ENCODE data around the gene CACNA1H. TPM values are rescaled to one million over a fixed set of nuclear protein-coding genes. Genes with fewer than 3 reads are reported as not detected.

The CACNA1H gene
- total RNA-seq, 1 donor from 2014 or later, result 6.7 TPM

GRCh38 chr16:1123525-1124230 lies 29.2 kb upstream of the CACNA1H start:
- TF ChIP-seq CTCF (IDR thresholded peaks at IDR 0.05; ENCODE audit: insufficient read depth, low read length, poor library complexity, severe bottlenecking), result no peak

GRCh38 chr16:1124291-1124690 lies 28.6 kb upstream of the CACNA1H start:
- Histone ChIP-seq H3K36me3 (ENCODE audit: control insufficient read depth, insufficient read depth, low read length) (no peaks in the 10 kb centered on the region), H3K4me3 (ENCODE audit: low read depth, low read length) (no peak overlapping the region), H3K27me3 (ENCODE audit: control insufficient read depth, insufficient read depth, low read length) (peaks cover 34% of the 10 kb centered on the region)
- no peak for DNase-seq (ENCODE audit: low read depth)
- no peak for TF ChIP-seq CTCF (IDR thresholded peaks at IDR 0.05; ENCODE audit: insufficient read depth, low read length, poor library complexity, severe bottlenecking)

More at GRCh38 chr16:1123525-1124230, 29.2 kb upstream of the CACNA1H start:
- H3K27me3 ChIP-seq (ENCODE audit: control insufficient read depth, insufficient read depth, low read length), result peaks cover 36% of the 10 kb centered on the region
- DNase-seq (ENCODE audit: low read depth), result no peak
- H3K4me3 ChIP-seq (ENCODE audit: low read depth, low read length), result no peak overlapping the region
- no peaks in the 10 kb centered on the region for H3K36me3 ChIP-seq (ENCODE audit: control insufficient read depth, insufficient read depth, low read length)

- Histone ChIP-seq H3K36me3 (ENCODE audit: control insufficient read depth, insufficient read depth, low read length) (no peaks in the 10 kb centered on the region), H3K4me3 (ENCODE audit: low read depth, low read length) (no peak overlapping the region), H3K27me3 (ENCODE audit: control insufficient read depth, insufficient read depth, low read length) (peaks cover 33% of the 10 kb centered on the region)
- DNase-seq (ENCODE audit: low read depth), result no peak
- no peak for TF ChIP-seq CTCF (IDR thresholded peaks at IDR 0.05; ENCODE audit: insufficient read depth, low read length, poor library complexity, severe bottlenecking)
Measured at GRCh38 chr16:1124795-1125194, 28.1 kb upstream of the CACNA1H start.

GRCh38 chr16:1125471-1125870 lies 27.4 kb upstream of the CACNA1H start:
- peaks cover 27% of the 10 kb centered on the region for H3K27me3 ChIP-seq (ENCODE audit: control insufficient read depth, insufficient read depth, low read length)

GRCh38 chr16:1126044-1126443 lies 26.9 kb upstream of the CACNA1H start:
- Histone ChIP-seq H3K36me3 (ENCODE audit: control insufficient read depth, insufficient read depth, low read length) (no peaks in the 10 kb centered on the region), H3K27me3 (ENCODE audit: control insufficient read depth, insufficient read depth, low read length) (peaks cover 23% of the 10 kb centered on the region), H3K4me3 (ENCODE audit: low read depth, low read length) (no peak overlapping the region)
- TF ChIP-seq CTCF (IDR thresholded peaks at IDR 0.05; ENCODE audit: insufficient read depth, low read length, poor library complexity, severe bottlenecking), result no peak
- DNase-seq (ENCODE audit: low read depth), result no peak

More at GRCh38 chr16:1125471-1125870, 27.4 kb upstream of the CACNA1H start:
- DNase-seq (ENCODE audit: low read depth), result no peak
- no peak for TF ChIP-seq CTCF (IDR thresholded peaks at IDR 0.05; ENCODE audit: insufficient read depth, low read length, poor library complexity, severe bottlenecking)
- Histone ChIP-seq H3K36me3 (ENCODE audit: control insufficient read depth, insufficient read depth, low read length) (no peaks in the 10 kb centered on the region), H3K4me3 (ENCODE audit: low read depth, low read length) (no peak overlapping the region)

- no peak for DNase-seq (ENCODE audit: low read depth)
- Histone ChIP-seq H3K36me3 (ENCODE audit: control insufficient read depth, insufficient read depth, low read length) (no peaks in the 10 kb centered on the region), H3K4me3 (ENCODE audit: low read depth, low read length) (no peak overlapping the region), H3K27me3 (ENCODE audit: control insufficient read depth, insufficient read depth, low read length) (peaks cover 23% of the 10 kb centered on the region)
- TF ChIP-seq CTCF (IDR thresholded peaks at IDR 0.05; ENCODE audit: insufficient read depth, low read length, poor library complexity, severe bottlenecking), result no peak
Measured at GRCh38 chr16:1126586-1126985, 26.3 kb upstream of the CACNA1H start.
